ENCODE results near the gene STAT3.
A peak's percentile ranks its signal among the peaks of the same experiment; 100 is the strongest.

Gene STAT3

GRCh38 chr17:42338427-42338985 lies 49.7 kb downstream of the STAT3 start:
- no peak overlapping the region for H3K4me3 ChIP-seq (ENCODE audit: low read depth, low read length)
- DNase-seq (ENCODE audit: low read depth) = no peak
- TF ChIP-seq MAX (IDR thresholded peaks at IDR 0.05; ENCODE audit: low read depth, low read length) = no peak
- TF ChIP-seq CTCF (IDR thresholded peaks at IDR 0.05; ENCODE audit: low read depth, low read length) = no peak
- no peak for TF ChIP-seq POLR2A (IDR thresholded peaks at IDR 0.05; ENCODE audit: extremely low read depth, insufficient read length)
- no peak for TF ChIP-seq MYC (IDR thresholded peaks at IDR 0.05; ENCODE audit: low read depth, low read length)

- DNase-seq (ENCODE audit: low read depth) = peak; percentile 40
- no peak overlapping the region for H3K4me3 ChIP-seq (ENCODE audit: low read depth, low read length)
- TF ChIP-seq MAX (IDR thresholded peaks at IDR 0.05; ENCODE audit: low read depth, low read length) (no peak), MYC (IDR thresholded peaks at IDR 0.05; ENCODE audit: low read depth, low read length) (no peak), POLR2A (IDR thresholded peaks at IDR 0.05; ENCODE audit: extremely low read depth, insufficient read length) (no peak), CTCF (IDR thresholded peaks at IDR 0.05; ENCODE audit: low read depth, low read length) (no peak)
Observed at GRCh38 chr17:42337442-42337841, 50.8 kb downstream of the STAT3 start.

GRCh38 chr17:42334677-42335076 lies 53.6 kb downstream of the STAT3 start:
- no peak overlapping the region for H3K4me3 ChIP-seq (ENCODE audit: low read depth, low read length)
- no peak for TF ChIP-seq CTCF (IDR thresholded peaks at IDR 0.05; ENCODE audit: low read depth, low read length)
- no peak for TF ChIP-seq MAX (IDR thresholded peaks at IDR 0.05; ENCODE audit: low read depth, low read length)
- no peak for TF ChIP-seq POLR2A (IDR thresholded peaks at IDR 0.05; ENCODE audit: extremely low read depth, insufficient read length)
- TF ChIP-seq MYC (IDR thresholded peaks at IDR 0.05; ENCODE audit: low read depth, low read length) = no peak
- no peak for DNase-seq (ENCODE audit: low read depth)

GRCh38 chr17:42333053-42333452 lies 55.2 kb downstream of the STAT3 start:
- no peak for DNase-seq (ENCODE audit: low read depth)
- TF ChIP-seq MAX (IDR thresholded peaks at IDR 0.05; ENCODE audit: low read depth, low read length) (no peak), POLR2A (IDR thresholded peaks at IDR 0.05; ENCODE audit: extremely low read depth, insufficient read length) (no peak), MYC (IDR thresholded peaks at IDR 0.05; ENCODE audit: low read depth, low read length) (no peak), CTCF (IDR thresholded peaks at IDR 0.05; ENCODE audit: low read depth, low read length) (no peak)
- no peak overlapping the region for H3K4me3 ChIP-seq (ENCODE audit: low read depth, low read length)

GRCh38 chr17:42329025-42329976 lies 58.9 kb downstream of the STAT3 start:
- no peak for TF ChIP-seq MAX (IDR thresholded peaks at IDR 0.05; ENCODE audit: low read depth, low read length)
- TF ChIP-seq POLR2A (IDR thresholded peaks at IDR 0.05; ENCODE audit: extremely low read depth, insufficient read length) = no peak
- no peak for TF ChIP-seq MYC (IDR thresholded peaks at IDR 0.05; ENCODE audit: low read depth, low read length)
- TF ChIP-seq CTCF (IDR thresholded peaks at IDR 0.05; ENCODE audit: low read depth, low read length) = no peak
- no peak overlapping the region for H3K4me3 ChIP-seq (ENCODE audit: low read depth, low read length)
- DNase-seq (ENCODE audit: low read depth) = no peak
